Right kidney (tissue), 9 donors: Measurements from ENCODE around the gene ARL6IP6.

ENCODE experiments used
- DNase-seq: peaks from one replicate; pipeline ENCODE4 v3.0.0-alpha.2; 2016
- long read RNA-seq, 8 donors: transcript quantifications; one replicate each; lab custom pipeline, GENCODE V29; 2026

The ARL6IP6 gene
- long read RNA-seq, donor 1, transcript ARL6IP6-201 (4 exons, 2,805 nt): major isoform, 37 of 42 reads
- long read RNA-seq, donor 1, partial matches to known transcripts: 0 of 42 reads
- long read RNA-seq, donor 1, other reads (novel, unspliced or antisense): 0 of 42 reads
- long read RNA-seq, donor 2, transcript ARL6IP6-201 (4 exons, 2,805 nt): major isoform, 22 of 24 reads
- long read RNA-seq, donor 2, partial matches to known transcripts: 0 of 24 reads
- long read RNA-seq, donor 2, other reads (novel, unspliced or antisense): 0 of 24 reads
- long read RNA-seq, donor 3, transcript ARL6IP6-201 (4 exons, 2,805 nt): major isoform, 10 of 11 reads
- long read RNA-seq, donor 3, partial matches to known transcripts: 0 of 11 reads
- long read RNA-seq, donor 3, other reads (novel, unspliced or antisense): 0 of 11 reads
- long read RNA-seq, donor 4, transcript ARL6IP6-201 (4 exons, 2,805 nt): major isoform, 27 of 31 reads
- long read RNA-seq, donor 4, partial matches to known transcripts: 0 of 31 reads
- long read RNA-seq, donor 4, other reads (novel, unspliced or antisense): 0 of 31 reads
- long read RNA-seq, donor 5, transcript ARL6IP6-201 (4 exons, 2,805 nt): major isoform, 20 of 22 reads
- long read RNA-seq, donor 5, partial matches to known transcripts: 0 of 22 reads
- long read RNA-seq, donor 5, other reads (novel, unspliced or antisense): 0 of 22 reads
- long read RNA-seq, donor 6, transcript ARL6IP6-201 (4 exons, 2,805 nt): major isoform, 13 of 16 reads
- long read RNA-seq, donor 6, partial matches to known transcripts: 0 of 16 reads
- long read RNA-seq, donor 6, other reads (novel, unspliced or antisense): 0 of 16 reads
- long read RNA-seq, donor 7, transcript ARL6IP6-201 (4 exons, 2,805 nt): major isoform, 32 of 35 reads
- long read RNA-seq, donor 7, partial matches to known transcripts: 0 of 35 reads
- long read RNA-seq, donor 7, other reads (novel, unspliced or antisense): 0 of 35 reads
- long read RNA-seq, donor 8, transcript ARL6IP6-201 (4 exons, 2,805 nt): major isoform, 19 of 79 reads
- long read RNA-seq, donor 8, partial matches to known transcripts: 53 of 79 reads
- long read RNA-seq, donor 8, other reads (novel, unspliced or antisense): 5 of 79 reads

DNA sequence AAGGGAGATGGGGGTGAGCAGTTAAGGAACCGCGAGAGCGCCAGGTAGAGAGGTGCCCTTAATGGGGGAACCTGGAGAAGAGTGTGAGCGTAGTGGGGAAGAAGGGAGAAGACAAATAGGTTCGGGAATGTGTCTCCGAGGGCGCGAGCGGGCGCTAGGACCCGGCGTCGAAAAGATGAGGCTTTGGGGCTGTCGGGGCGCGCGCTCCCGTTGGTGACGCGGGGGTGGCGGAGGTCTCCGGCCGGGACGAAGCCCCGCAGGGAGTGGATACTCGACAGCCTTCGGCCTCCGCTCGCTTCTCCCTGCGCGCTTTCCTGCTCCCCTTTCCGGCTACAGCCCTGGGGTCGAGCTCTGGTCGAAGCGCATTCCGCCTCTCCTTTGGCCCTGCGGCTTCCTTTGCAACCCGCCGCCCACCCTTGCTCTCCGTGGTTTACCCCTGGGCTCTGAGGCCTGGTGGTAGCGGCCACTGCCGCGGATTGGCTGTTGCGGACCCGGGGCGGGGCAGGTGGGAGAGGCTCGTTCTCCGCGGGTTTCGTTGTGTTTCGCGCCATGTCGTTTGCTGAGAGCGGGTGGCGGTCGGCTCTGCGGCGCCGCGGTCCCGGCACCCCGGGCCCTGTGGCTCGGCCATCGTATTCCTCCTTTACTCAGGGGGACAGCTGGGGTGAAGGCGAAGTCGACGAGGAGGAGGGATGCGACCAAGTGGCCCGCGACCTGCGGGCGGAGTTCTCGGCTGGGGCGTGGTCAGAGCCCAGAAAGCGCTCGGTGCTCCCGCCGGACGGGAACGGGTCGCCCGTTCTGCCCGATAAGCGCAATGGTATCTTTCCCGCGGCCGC lies at the start of gene ARL6IP6:
Gene ARL6IP6 (plus strand): TSS at position 545 of the 833 bp plus-strand sequence. CDS start 5 bp downstream, at position 550.
- peak; percentile 100 for DNase-seq

DNA sequence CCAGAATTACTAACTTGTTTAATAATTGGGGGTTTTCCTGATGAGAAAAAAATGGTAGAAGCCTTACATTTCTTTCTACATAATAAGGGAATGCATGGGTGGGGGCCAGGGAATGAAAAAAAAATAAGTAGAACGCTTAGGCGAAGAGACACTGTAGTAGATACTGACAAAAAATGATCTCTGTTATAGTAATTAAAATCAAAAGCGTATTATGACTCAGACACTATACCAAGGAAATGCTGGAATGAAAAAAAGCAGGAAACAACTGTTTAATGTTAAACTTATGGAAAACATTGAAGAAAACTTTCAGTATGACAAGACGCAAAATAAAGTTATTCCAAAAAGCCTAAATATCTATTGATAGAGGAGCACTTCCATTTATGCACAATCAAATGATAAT lies 44.1 kb upstream of the ARL6IP6 start:
- no peak for DNase-seq

DNA sequence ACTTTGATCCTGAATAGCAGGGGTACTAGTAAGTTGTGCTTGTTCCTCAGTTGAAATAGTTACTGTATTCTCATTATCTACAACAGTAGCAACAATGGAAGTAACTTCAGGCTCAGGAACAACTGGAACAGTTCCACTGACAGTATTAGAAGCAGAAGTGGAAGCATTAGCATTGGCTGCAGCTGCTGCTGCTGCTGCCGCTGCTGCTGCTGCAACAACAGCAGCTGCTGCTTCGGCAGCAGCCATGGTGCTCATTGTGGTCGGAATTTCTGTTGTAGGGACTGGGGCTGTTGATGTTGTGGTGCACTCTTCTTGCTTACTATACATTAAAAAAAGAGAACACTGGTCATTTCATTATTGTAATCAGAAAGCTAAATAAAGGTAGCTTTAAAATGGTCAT lies 42.0 kb upstream of the ARL6IP6 start:
- DNase-seq: no peak

DNA sequence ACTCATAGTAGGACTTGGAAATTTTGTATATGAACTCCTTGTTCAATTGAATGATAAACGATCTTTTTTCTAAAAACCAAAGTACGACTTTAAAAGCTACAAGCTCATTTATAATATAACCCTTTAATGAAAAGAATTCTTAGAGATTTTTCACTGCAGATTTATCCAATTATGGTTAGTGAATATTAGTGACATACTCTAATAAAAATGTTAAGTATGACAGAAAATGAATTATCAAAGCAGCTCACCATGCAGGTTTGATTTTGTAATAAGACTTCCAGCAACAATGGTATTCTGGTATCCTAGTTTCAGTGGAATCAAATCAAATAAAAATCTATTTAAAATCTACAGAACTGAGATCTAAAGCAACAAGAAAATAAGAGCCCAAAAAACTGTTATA lies 39.6 kb upstream of the ARL6IP6 start:
- no peak for DNase-seq

DNA sequence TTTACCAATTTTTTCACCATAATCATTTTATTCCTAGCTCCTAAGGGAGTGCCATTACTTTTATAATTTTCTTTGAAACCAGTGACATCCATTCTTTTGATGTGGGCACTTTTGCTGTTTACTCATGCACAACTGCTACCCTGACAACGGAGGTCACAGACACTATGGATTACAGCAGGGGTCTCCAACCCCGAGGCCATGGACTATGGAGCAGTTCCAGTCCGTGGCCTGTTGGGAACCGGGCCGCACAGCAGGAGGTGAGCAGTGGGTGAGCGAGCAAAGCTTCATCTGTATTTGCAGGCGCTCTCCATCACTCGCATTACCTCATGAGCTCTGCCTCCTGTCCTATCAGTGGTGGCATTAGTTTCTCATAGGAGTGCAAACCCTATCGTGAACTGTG lies 35.8 kb upstream of the ARL6IP6 start:
- no peak for DNase-seq

DNA sequence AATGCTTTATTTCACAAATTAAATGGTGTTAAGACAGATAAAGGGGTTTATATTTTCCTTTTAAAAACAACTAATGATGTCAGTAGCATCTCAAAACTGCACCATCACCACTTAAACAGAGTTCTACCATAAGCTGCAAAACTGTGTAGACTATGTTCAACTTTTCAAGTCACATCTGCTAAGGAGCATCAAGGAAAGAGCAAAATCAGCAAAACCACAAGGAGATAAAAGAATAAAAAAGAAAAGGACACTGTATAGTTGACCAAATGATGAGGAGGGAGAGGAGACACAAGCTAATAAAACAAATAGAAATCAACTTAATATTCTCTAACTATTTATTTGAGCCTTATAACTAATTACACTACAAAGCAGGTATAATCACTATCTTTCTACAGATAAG lies 35.0 kb upstream of the ARL6IP6 start:
- DNase-seq: no peak

DNA sequence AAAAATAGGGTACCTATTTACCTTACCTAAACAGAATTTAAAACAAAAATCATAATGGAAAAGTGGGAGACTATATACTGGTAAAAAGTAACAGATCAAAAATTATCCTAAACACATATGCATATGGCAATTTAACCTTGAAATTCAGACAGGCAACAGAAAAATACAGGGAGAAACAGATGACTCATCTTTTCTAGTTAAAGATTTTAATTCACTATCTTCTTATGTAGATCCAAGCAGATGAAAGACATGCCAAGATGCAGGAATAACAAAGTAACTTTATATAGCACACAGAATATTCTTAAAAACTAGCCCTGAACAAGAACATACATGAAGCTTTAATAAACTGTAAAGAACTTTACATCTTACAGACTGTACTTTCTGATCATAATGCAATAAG lies 32.1 kb upstream of the ARL6IP6 start:
- DNase-seq: no peak

DNA sequence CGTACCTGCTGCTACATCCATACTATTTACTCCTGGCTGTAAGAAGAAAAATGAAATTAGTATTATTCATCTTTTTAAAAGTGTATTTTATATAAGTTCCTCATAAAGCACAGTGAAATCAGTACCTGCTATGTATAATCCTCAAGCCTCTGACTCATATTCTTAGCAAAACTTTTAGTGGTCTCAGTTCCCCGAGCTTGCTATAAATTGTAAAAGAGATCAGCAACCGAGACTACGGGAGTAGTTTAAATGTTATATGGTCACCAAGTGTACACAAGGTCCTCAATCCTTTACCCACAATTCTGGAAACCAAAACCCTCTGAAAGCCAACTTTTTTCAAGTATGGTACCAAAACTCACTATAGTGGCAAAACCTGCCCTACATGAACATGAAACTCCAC lies 25.4 kb upstream of the ARL6IP6 start:
- no peak for DNase-seq

DNA sequence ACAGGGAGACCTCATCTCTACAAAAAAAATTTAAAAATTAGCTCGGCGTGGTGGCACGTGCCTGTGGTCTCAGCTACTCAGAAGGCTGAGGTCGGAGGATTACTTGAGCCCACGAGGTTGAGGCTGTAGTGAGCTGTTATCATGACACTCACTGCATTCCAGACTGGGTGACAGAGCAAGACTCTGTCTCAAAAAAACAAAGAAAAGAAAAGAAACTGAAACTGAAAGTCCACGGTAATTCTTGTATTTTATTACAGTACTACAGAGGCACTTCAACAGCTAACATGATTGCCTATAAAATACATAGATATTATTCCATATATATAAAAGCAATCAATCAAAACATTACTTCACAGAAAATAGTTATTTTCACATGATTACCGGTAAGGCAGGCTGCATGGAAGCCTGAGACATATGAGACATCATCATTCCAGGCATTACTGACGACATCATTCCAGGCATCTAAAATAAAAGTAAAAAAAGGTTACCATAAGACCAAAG lies 24.2 kb upstream of the ARL6IP6 start:
- DNase-seq: no peak

DNA sequence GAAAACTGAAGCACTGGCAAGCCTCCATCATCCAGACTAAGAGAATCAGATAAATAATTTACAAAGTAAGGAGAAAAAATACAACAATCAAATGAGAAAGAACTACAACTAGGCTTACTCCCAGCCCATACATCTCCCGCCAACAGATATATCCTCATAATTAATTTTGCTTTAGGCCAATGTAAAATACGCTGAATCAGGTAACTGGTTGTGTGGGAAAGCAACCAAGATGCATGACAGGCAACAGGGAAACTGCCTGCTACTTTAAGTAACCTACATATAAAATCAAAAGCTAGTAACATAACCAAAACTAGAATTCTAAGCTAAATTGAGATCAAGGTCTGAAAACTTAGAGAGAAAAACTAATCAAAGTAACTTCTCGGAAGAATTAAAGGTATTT lies 22.7 kb upstream of the ARL6IP6 start:
- no peak for DNase-seq

DNA sequence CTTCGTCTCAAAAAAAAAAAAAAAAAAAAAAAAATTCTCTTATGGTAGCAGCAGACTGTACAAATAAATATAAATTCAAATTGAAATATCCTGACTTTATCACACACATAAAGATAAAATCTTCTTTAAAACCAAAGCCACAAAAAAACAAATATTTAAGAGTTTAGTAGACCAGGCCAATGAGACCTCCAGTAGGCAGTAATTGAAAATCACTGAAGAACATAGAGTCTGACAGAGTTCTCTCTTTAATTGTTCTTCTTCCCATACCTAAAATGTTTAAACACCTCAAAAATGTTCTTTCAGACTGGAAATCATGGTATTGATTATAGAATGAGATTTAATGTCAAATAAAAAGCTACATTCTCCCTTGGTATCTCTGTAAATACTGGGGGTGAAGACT lies 21.9 kb upstream of the ARL6IP6 start:
- DNase-seq: no peak

DNA sequence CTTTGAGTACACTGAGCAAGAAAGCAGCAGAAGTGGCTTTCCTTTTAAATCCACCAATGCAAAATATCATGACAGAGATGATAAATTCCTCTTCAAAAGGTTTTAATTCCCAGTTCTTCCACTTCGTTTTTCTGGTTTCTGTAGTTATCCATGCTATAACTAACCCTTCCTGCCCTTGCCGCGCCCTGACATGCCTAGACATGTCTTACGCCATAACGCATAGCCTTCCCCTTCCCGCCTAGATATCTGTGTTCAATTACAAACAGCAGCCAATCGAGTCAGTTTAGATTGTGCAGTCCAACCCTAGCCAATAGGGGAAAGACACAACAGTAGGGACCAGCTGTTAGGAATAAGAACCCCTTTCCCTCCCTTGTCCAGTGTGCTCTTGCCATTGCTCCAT lies 17.2 kb upstream of the ARL6IP6 start:
- DNase-seq: no peak

DNA sequence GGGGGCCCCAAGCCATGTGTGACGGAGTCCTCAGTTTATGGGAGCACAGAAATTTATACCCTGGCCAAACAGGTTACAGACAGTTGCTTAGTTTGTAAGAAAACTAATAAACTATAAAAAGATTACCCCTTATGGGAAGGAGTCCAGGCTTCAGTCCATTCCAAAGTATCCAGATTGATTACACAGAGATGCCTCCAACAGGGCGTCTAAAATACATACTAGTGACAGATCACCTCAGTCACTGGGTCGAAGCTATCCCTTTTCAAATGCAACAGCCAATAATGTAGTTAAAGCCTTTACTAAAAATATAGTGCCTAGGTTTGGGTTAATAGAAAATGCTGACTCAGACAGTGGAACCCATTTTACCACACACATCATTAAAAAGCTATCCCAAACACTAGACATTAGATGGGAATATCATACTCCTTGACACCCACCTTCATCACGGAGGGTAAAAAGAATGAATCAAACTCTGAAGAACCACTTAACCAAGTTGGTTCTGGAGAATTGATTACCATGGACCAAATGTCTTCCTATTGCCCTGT lies 11.9 kb upstream of the ARL6IP6 start:
- no peak for DNase-seq

DNA sequence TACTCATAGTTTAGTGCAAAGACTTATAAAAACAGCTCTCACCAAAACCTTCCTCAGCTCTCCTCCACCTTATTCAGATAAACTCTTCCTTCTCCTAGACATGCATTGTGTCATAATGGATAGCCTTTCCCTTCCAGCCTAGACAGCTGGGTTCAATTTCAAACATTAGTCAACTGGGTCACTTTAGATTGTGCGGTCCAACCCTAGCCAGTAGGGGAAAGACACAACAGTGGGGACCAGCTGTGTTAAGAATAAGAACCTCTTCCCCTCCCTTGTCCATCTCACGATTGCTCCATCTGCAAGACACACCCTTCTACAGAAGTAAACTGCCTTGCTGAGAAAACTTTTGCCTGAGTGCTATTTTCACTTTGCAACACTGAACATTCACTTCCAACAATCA lies 9.7 kb upstream of the ARL6IP6 start:
- DNase-seq: no peak

DNA sequence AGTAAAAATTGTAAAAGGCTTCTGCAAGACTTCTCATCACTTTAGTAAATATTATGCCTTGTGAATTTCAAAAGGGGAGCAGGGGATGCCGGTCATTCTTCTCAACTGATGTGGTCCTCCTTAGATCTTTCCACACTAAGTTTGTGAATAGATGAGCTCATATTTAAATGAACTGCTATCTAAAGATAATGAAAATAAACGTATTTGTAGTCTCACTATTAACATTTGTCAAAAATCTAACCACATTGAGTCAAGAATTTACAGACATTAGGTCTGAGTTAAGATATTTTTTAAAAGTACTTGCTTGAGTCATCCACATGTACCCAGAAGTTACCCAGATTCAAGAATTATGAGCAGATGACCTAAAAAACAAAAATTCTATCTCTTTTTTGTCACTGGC lies 7.7 kb upstream of the ARL6IP6 start:
- DNase-seq: no peak

DNA sequence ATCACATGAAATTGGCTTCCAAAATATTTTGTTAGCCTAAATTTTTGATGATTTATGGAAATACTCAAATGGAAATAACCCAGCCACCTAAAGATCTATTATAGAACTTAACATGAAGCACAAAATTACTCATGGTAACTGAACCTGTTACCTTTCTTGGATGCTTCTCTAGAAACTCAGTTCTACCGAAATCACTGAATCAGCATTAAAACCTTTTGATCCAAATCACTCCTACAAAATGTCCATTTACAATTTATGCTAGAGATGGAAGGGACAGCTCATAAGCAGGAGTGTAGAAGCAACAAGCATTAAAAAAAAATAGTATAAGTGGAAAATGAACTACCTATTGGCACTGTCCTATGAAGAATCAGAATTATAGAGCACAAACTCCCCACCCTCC lies 3.3 kb upstream of the ARL6IP6 start:
- DNase-seq: no peak

DNA sequence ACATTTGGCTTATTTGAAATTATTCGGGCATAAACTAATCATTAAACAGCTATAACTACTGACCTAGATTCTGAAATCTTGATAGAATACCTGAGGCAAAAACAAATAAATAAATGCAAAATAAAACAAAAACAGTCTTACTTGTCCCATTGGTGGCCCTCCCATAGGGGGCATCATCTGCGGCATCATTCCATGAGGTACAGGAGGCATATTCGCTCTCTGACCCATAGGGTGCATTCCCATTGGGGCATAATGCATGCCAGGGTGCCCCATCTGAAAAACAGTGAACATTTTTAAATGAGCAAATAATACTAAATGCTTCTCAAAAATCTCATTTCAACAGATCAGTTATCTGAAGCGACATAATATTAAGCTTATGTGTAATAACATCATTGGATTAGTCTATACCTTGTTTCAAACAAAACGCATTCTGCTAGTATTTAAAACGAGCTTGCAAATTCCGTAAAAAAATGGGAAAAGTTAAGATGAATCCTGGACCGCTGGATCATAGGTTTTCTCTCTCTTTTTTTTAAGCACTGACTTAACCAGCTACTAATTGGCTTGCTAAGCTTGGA lies 2.5 kb upstream of the ARL6IP6 start:
- DNase-seq: no peak

DNA sequence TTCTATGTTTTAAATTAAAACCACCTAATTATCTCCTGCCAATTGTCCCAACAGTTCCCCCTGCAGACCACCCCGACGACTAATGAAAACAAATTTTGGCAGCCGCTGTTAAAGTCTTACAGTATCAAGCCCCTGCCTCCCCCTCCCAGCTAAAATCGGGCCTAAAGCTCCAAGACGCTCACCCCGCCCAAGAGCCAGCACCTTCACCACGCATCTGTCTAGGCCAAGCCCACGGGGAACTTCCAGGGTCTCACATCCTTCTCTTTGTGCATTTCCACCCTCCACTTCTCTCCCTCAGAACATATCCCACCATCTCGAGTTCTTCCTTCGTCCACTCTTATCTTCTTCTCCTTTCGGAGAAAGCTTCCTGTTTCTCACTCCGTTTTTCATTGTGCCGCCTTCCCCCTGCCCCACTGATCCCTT lies 1.6 kb upstream of the ARL6IP6 start:
- peak; percentile 93 for DNase-seq

DNA sequence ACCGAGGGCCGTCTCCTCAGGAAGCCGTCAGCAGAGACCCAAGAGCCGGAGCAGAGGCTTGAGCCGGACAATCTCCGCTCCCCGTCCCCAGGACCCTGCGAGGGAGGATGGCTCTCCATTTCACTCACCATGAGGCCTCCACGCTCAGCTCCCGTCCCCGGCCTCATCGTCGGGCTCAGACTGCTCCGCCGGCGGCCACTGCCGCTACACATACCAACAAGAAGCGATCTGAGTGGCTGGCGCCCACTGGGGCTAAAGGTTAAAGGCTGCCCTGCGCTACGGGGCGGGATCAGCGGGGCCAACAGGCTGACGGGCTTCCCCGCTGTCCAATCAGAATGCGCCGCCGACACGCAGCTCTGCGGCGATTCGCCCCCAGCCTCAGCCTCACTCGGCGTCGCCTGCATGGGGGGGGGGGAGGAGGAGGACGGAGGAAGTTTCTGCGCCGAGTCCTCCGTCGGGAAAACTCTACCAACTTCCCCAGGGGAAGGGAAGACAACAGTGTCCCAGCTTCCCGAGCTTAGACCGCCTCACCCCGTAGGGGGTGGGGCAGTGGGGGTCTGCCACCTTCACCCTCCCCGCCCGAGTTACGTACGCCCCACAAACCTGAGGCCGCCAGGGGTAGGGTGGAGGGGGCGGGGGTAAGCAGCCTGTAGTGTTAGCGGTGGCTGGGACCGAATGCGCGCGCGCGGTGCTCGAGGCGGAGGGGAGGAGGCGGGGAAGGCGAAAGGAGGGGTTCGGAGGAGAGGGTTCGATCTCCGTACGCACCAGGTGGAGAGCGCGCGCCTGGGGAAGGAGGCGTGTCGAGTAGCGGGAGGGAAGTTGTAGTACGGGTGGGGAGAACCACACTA lies 968 bp upstream of the ARL6IP6 start, which contains the start of gene PRPF40A:
Gene PRPF40A (minus strand): TSS at position 234 of the 848 bp plus-strand sequence. CDS start 22 bp downstream, at position 212.
- peak; percentile 98 for DNase-seq
